Neutrophil (primary cell): ENCODE results near the gene TNFSF13.

ENCODE experiments used
- H3K27ac ChIP-seq: fragments of 200-600 bp; sonication (generic); 2 replicates; pipeline ENCODE4 v1.5.1; 2016; ENCODE audit warnings: mild to moderate bottlenecking, moderate library complexity
- H3K27me3 ChIP-seq: fragments of 200-600 bp; sonication (generic); 2 replicates; pipeline ENCODE4 v1.6.0; 2016; ENCODE audit warnings: mild to moderate bottlenecking
- H3K36me3 ChIP-seq: fragments of 200-600 bp; sonication (generic); 2 replicates; pipeline ENCODE4 v1.5.1; 2017
- H3K4me1 ChIP-seq, 2 experiments: fragments of 200-600 bp in 1 of 2; sonication (generic) in 1 of 2; 1 replicate in 1 of 2; 2 replicates in 1 of 2; pipeline versions ENCODE4 v1.5.1 to v1.6.1; 2013 to 2016; ENCODE audit warnings: low read depth in 1 of 2, low read length in 1 of 2, mild to moderate bottlenecking in 1 of 2, moderate library complexity in 1 of 2; ENCODE audit not compliant: control insufficient read depth in 1 of 2, insufficient read depth in 1 of 2
- H3K4me3 ChIP-seq, 2 experiments: fragments of 200-600 bp in 1 of 2; sonication (generic) in 1 of 2; 1 replicate in 1 of 2; 2 replicates in 1 of 2; pipeline ENCODE4 v1.5.1; 2013 to 2016; ENCODE audit warnings: low read depth in 1 of 2, low read length in 1 of 2, mild to moderate bottlenecking in 1 of 2, moderate library complexity in 1 of 2
- H3K9me3 ChIP-seq: fragments of 200-600 bp; sonication (generic); 2 replicates; pipeline ENCODE4 v1.5.1; 2016
- TF ChIP-seq, protein P1 (sequence below): fragments of 200-600 bp; sonication (generic); IDR thresholded peaks from 2 replicates; pipeline ENCODE4 v1.5.1; 2016; ENCODE audit warnings: antibody characterized with exemption

The TNFSF13 gene

DNA sequence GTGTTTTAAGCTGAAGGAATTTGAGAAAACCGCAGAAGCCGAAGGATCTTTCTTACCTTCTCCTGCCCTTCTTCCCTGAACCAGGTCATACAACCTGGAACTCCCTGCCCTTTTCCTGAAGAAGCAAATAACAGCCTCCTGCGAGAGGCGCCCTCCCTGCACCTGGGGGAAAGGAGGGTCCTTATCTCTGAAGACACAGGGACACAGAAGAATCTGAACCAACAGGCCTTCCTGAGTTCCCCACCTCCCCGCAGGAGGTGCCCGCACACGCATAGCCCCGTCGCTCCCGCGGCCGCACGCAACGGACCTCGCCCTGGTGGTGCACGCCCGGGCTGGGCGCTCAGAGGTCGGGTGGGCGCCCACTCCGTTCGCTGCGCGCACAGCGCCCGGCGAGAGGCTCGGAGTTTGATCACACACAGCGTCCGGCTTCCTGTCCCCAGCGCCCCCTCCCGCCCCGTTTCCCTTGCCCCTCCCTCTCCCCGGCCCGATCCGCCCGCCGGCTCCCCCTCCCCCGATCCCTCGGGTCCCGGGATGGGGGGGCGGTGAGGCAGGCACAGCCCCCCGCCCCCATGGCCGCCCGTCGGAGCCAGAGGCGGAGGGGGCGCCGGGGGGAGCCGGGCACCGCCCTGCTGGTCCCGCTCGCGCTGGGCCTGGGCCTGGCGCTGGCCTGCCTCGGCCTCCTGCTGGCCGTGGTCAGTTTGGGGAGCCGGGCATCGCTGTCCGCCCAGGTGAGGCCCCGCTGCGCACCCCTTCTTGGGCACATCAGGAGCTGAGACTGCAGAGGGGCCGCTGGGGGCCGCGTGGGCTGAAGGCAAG is 9.8 kb upstream of the TNFSF13 start, which contains the start of gene TNFSF12:
Gene TNFSF12 (plus strand): TSS at position 474 of the 816 bp plus-strand sequence. CDS start 96 bp downstream, at position 570.
- TF ChIP-seq, protein P1, sequence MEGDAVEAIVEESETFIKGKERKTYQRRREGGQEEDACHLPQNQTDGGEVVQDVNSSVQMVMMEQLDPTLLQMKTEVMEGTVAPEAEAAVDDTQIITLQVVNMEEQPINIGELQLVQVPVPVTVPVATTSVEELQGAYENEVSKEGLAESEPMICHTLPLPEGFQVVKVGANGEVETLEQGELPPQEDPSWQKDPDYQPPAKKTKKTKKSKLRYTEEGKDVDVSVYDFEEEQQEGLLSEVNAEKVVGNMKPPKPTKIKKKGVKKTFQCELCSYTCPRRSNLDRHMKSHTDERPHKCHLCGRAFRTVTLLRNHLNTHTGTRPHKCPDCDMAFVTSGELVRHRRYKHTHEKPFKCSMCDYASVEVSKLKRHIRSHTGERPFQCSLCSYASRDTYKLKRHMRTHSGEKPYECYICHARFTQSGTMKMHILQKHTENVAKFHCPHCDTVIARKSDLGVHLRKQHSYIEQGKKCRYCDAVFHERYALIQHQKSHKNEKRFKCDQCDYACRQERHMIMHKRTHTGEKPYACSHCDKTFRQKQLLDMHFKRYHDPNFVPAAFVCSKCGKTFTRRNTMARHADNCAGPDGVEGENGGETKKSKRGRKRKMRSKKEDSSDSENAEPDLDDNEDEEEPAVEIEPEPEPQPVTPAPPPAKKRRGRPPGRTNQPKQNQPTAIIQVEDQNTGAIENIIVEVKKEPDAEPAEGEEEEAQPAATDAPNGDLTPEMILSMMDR: no peak
- Histone ChIP-seq H3K4me1 (peaks cover 28 to 37% of the 10 kb centered on the region in 2 experiments), H3K27me3 (peaks cover 39% of the 10 kb centered on the region), H3K27ac (peak within 1 kb of the TSS; percentile 75), H3K36me3 (no peaks in the 10 kb centered on the region), H3K4me3 (peak within 1 kb of the TSS; percentile 57 to 72), H3K9me3 (no peaks in the 10 kb centered on the region)

DNA sequence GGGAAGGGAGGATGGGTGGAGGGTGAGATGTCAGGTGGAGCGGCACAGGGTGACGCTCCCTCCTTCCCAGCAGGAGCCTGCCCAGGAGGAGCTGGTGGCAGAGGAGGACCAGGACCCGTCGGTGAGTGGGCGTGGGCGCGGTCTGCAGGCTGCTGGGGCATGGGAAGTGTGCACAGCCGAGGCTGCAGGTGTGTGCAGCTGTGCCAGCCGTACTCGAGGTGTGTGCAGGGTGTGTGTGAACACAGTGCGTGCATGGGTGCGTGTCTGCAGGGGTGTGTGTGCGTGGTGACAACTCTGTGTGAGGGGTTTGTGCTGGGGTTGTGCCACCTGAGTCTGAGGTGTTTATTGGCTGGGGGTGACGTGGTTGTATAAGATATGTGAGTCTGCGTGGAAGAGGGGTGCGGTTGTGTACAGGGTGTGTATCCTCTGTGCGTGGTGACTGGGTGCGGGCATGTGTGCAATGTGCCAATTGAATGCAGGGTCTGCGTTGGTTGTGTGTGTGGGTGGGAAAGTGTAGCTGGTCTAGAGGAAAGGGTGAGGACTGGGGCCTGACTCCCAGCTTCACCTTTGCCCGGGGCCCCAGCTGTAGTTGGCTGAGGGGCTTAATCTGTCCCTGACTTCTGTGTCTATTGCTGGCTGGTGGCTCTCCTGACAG is 9.0 kb upstream of the TNFSF13 start:
- peaks cover 30 to 39% of the 10 kb centered on the region in 2 experiments for H3K4me1 ChIP-seq
- H3K27ac ChIP-seq: peak overlapping the region; percentile 75
- peaks cover 34% of the 10 kb centered on the region for H3K27me3 ChIP-seq
- H3K9me3 ChIP-seq: no peaks in the 10 kb centered on the region
- peak overlapping the region; percentile 57 to 72 for H3K4me3 ChIP-seq
- TF ChIP-seq, protein P1: no peak
- H3K36me3 ChIP-seq: no peaks in the 10 kb centered on the region

DNA sequence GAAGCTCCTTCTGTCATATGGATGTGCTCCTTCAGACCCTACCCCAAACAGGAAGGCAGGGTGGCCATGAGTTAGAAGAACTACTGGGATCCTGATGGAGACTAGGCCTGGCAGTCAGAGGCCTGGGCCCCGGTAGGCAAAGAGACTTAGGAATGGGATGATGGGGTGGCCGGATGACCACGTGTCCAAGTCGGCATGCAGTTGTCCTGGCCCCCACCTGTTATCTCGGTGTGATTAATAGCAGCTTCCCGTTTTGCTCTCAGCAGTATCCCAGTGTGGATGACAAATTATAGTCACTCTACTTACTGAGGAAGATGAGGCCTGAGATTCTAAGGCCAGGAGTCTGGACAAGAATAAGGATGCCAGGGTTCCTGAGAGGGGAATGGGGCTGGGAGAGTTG is 8.2 kb upstream of the TNFSF13 start:
- Histone ChIP-seq H3K9me3 (no peaks in the 10 kb centered on the region), H3K4me1 (peaks cover 30 to 39% of the 10 kb centered on the region in 2 experiments), H3K36me3 (no peaks in the 10 kb centered on the region), H3K4me3 (no peak overlapping the region), H3K27ac (no peak overlapping the region), H3K27me3 (peaks cover 34% of the 10 kb centered on the region)
- TF ChIP-seq, protein P1: no peak

DNA sequence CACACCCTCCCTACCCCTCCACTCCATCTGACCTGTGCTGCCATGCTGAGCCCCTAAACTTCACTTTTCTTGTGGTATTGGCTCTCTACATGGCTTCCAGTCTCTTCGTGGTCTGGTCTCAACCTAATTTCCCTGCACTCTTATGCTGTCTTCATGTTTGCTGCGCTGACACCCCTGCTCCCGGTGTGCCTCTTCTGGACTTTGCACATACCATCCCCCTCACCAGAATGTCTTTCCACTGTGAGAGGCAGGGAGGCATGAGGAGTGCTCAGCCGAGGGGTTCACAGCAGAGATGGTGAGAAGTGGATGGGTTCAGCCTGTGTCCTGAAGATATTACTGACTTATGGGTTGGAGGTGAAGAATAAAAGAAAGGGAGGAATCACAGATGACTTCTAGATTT is 7.2 kb upstream of the TNFSF13 start:
- H3K27ac ChIP-seq: no peak overlapping the region

DNA sequence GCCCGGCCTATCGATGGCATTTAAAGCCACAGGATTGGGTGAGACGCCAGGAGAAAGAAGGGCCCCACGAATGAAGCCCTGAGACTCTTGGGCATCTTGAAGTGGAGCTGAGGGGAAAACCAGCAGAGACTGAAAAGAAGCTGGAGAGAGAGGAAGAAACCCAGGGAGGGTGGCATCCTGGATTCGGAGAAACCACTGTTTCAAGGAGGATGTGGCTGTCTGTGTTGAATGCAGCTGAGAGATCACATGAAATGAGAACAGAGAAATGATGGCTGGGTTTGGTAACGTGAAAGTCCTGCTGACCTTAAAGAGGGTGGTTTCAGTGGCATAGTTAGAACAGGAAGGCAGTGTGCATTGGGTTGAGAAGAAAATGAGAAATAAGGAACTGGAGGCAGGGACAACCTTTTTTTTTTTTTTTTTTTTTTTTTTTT is 5.9 kb upstream of the TNFSF13 start:
- TF ChIP-seq, protein P1: no peak
- Histone ChIP-seq H3K27me3 (peaks cover 29% of the 10 kb centered on the region), H3K4me1 (peaks cover 36 to 47% of the 10 kb centered on the region in 2 experiments), H3K9me3 (no peaks in the 10 kb centered on the region), H3K27ac (peak overlapping the region; percentile 75), H3K36me3 (no peaks in the 10 kb centered on the region), H3K4me3 (no peak overlapping the region)

More for the DNA sequence above, 7.2 kb upstream of the TNFSF13 start:
- Histone ChIP-seq H3K4me3 (no peak overlapping the region), H3K4me1 (peaks cover 30 to 39% of the 10 kb centered on the region in 2 experiments), H3K36me3 (no peaks in the 10 kb centered on the region), H3K9me3 (no peaks in the 10 kb centered on the region), H3K27me3 (peaks cover 34% of the 10 kb centered on the region)
- TF ChIP-seq, protein P1: no peak
